H1 (cell line): ENCODE data around the gene FAM25C.
"Not testable (repeated sequence)": the region's sequence is repeated elsewhere in the genome, so short reads cannot be mapped to it uniquely, and the experiment has no call there.

Experiments
- POLR2AphosphoS5 ChIP-seq: IDR thresholded peaks from 2 replicates; pipeline ENCODE4 v1.6.1; 2011; ENCODE audit warnings: low read depth, low read length
- TF ChIP-seq, protein P1 (sequence below), 3 experiments: IDR thresholded peaks; 1 replicate in 2 of 3; 2 replicates in 1 of 3; pipeline versions ENCODE4 v1.5.1 to v1.6.1; 2011; ENCODE audit warnings: low read length in 3 of 3, mild to moderate bottlenecking in 3 of 3, inconsistent platforms in 2 of 3, low read depth in 1 of 3, moderate library complexity in 1 of 3; ENCODE audit not compliant: insufficient read depth in 1 of 3; ENCODE audit errors: control extremely low read depth in 1 of 3

DNA sequence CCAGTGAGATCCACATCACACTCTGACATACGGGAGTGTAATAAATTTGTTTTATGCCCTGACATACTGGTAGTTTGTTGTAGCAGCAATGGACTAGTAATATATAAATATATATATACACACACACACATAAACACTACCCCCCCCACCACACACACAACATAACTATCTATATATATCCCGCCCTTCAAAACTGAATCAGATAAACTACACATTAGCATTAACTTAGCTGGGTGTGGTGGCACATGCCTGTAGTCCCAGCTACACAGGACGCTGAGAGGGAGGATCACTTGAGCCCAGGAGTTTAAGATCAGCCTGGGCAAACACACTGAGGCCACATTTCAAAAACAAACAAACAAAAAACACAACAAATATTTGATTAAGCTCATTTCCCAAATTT, 45.0 kb upstream of the FAM25C start:
- not testable (repeated sequence) for TF ChIP-seq POLR2AphosphoS5
- TF ChIP-seq, protein P1, sequence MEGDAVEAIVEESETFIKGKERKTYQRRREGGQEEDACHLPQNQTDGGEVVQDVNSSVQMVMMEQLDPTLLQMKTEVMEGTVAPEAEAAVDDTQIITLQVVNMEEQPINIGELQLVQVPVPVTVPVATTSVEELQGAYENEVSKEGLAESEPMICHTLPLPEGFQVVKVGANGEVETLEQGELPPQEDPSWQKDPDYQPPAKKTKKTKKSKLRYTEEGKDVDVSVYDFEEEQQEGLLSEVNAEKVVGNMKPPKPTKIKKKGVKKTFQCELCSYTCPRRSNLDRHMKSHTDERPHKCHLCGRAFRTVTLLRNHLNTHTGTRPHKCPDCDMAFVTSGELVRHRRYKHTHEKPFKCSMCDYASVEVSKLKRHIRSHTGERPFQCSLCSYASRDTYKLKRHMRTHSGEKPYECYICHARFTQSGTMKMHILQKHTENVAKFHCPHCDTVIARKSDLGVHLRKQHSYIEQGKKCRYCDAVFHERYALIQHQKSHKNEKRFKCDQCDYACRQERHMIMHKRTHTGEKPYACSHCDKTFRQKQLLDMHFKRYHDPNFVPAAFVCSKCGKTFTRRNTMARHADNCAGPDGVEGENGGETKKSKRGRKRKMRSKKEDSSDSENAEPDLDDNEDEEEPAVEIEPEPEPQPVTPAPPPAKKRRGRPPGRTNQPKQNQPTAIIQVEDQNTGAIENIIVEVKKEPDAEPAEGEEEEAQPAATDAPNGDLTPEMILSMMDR (IDR thresholded peaks at IDR 0.05; ENCODE audit: control extremely low read depth in 1 of 3, insufficient read depth in 1 of 3, low read depth in 1 of 3, low read length in 3 of 3): not testable (repeated sequence)
